Measurements from ENCODE around the gene FLII. TPM values are rescaled to one million over a fixed set of nuclear protein-coding genes. Genes with fewer than 3 reads are reported as not detected.

FLII gene
- total and polyA plus RNA-seq, 2 of the 13 experiments (the other 11 are each of a cell fraction or from before 2014, with no cell fraction given) = 130 to 303 TPM

GRCh38 chr17:18224387-18225120 lies 34.0 kb downstream of the FLII start (continued):
- TF ChIP-seq ZBTB34 (CRISPR knock-in tag; IDR thresholded peaks at IDR 0.05) (no peak), ZNF101 (CRISPR knock-in tag; IDR thresholded peaks at IDR 0.05; ENCODE audit: borderline replicate concordance, low read depth) (no peak), MATR3 (CRISPR knock-in tag; IDR thresholded peaks at IDR 0.05) (no peak), DR1 (CRISPR knock-in tag; IDR thresholded peaks at IDR 0.05) (peak; percentile 15; the same call in 1 of the 2 replicates), KDM1A (CRISPR knock-in tag; IDR thresholded peaks at IDR 0.05) (no peak), EZH2 (conservative IDR thresholded peaks at IDR 0.05; ENCODE audit: low read depth, low read length) (no peak), TOE1 (CRISPR knock-in tag; IDR thresholded peaks at IDR 0.05) (no peak), USF2 (IDR thresholded peaks at IDR 0.05; ENCODE audit: low read depth, low read length) (no peak), USF2 (CRISPR knock-in tag; IDR thresholded peaks at IDR 0.05; ENCODE audit: borderline replicate concordance) (no peak), THAP7 (CRISPR knock-in tag; IDR thresholded peaks at IDR 0.05) (no peak), NFKBIZ (CRISPR knock-in tag; IDR thresholded peaks at IDR 0.05) (no peak), FOXO4 (CRISPR knock-in tag; conservative IDR thresholded peaks at IDR 0.05) (no peak), ZNF333 (CRISPR knock-in tag; IDR thresholded peaks at IDR 0.05; ENCODE audit: borderline replicate concordance) (no peak), SMAD1 (CRISPR knock-in tag; IDR thresholded peaks at IDR 0.05; ENCODE audit: borderline replicate concordance, low read depth) (0 out of 2 replicates have a peak, but pooled peaks have one; percentile 3), PREB (CRISPR knock-in tag; IDR thresholded peaks at IDR 0.05) (no peak), FOXA1 (IDR thresholded peaks at IDR 0.05) (no peak), FOXA1 (CRISPR knock-in tag; IDR thresholded peaks at IDR 0.05) (no peak), MTF2 (CRISPR knock-in tag; IDR thresholded peaks at IDR 0.05; ENCODE audit: borderline replicate concordance) (no peak), MYC (CRISPR knock-in tag; IDR thresholded peaks at IDR 0.05; ENCODE audit: borderline replicate concordance) (peak; percentile 71; the same call in 1 of the 2 replicates), SNAPC5 (CRISPR knock-in tag; IDR thresholded peaks at IDR 0.05; ENCODE audit: borderline replicate concordance) (no peak), SP2 (CRISPR knock-in tag; IDR thresholded peaks at IDR 0.05) (no peak), ZNF619 (CRISPR knock-in tag; IDR thresholded peaks at IDR 0.05) (no peak), ZNF317 (CRISPR knock-in tag; IDR thresholded peaks at IDR 0.05) (no peak), ZNF335 (CRISPR knock-in tag; IDR thresholded peaks at IDR 0.05) (peak; percentile 24; the same call in 1 of the 2 replicates)

All from HepG2 (cell line).